Suppressor macrophage treated with lipopolysaccharide for 1 hour (primary cell): ENCODE data around the gene ADNP.
"Not testable (repeated sequence)": the region's sequence is repeated elsewhere in the genome, so short reads cannot be mapped to it uniquely, and the experiment has no call there.

ENCODE experiments used
- DNase-seq, 3 donors: peaks; one replicate each; pipeline ENCODE4 v3.0.0-alpha.2; 2020 to 2022

Gene ADNP

DNA sequence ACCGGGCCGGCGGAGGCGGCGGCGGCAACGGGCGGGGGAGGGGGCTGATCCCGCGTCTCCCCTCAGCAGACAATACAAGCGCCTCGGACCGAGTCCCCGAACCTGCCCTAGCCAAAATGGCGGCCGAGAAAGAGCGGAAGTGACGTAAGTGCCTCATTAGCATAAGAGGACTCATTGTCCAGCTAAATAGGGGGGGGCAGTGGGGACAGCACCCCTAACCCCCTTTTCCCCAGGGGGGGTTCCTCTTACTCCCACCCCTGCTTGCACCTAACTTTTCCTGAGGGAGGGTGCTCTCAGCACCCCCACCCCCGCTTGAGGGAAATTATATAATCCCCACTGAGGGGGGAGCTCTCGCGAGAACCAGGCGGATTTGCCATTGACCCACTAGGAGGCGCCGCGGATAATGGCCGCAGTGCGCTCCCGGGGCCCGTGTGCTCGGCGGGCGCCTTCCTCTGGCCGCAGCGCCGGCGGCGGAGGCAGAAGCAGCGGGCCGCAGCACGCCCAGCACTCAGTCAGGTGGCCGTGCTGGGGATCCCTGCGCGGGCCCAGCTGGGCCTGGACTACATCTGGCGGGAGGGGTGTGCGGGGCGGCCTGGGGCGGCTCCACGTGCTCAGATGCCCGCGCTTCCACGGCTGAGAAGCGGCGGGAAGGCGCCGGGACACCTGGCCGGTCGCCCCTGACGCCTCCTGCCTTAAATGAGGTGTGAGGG lies at the start of gene ADNP:
ADNP (minus strand) TSS at position 132 of the 710 bp plus-strand sequence. CDS start 27,441 bp downstream, outside the sequence.
- DNase-seq = peak; percentile 93 to 97 (median 96)

DNA sequence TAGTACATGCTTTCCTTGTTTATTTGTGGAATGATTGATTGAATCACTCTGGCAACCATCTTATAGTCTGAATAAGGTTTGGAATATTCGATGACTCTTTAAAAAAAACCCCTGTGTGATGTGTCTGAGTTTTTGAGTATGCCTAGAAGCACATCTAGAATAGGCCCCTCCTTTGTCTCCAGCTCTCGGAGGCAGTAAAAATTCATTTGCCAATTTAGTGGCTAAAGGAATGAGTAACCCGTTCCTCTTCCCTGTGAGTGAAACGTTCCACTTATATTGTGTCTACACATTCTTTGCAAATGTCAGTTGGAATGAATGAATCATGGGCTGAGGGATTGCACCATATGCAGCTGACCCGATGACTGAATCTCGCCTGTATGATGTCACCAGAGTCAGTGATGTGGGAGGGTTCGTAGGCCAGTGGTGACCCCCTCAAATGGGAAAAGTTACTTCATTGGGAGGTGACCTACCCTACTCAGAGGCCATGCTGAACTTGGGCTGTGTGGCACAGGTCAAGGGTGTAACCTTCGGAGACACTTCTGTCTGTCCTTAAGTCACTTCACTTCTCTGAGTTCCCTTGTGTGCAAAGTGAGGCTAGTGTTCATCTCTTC lies 48.9 kb upstream of the ADNP start:
- DNase-seq = peak; percentile 91 to 98 (median 96)

DNA sequence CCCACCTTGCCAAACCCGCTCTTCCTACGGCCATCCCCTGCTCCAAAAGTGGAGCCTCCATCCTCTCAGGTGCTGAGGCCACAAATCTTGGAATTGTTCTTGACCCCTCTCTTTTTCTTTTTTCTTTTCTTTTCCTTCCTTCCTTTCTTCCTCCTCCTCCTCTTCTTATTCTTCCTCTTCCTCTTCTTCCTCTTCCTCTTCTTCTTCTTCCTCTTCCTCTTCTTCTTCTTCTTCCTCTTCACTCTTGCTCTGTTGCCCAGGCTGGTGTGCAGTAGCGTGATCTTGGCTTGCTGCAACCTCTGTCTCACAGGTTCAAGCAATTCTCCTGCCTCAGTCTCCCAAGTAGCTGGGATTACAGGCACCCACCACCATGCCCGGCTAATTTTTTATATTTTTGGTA lies 47.3 kb upstream of the ADNP start:
- not testable (repeated sequence) for DNase-seq

DNA sequence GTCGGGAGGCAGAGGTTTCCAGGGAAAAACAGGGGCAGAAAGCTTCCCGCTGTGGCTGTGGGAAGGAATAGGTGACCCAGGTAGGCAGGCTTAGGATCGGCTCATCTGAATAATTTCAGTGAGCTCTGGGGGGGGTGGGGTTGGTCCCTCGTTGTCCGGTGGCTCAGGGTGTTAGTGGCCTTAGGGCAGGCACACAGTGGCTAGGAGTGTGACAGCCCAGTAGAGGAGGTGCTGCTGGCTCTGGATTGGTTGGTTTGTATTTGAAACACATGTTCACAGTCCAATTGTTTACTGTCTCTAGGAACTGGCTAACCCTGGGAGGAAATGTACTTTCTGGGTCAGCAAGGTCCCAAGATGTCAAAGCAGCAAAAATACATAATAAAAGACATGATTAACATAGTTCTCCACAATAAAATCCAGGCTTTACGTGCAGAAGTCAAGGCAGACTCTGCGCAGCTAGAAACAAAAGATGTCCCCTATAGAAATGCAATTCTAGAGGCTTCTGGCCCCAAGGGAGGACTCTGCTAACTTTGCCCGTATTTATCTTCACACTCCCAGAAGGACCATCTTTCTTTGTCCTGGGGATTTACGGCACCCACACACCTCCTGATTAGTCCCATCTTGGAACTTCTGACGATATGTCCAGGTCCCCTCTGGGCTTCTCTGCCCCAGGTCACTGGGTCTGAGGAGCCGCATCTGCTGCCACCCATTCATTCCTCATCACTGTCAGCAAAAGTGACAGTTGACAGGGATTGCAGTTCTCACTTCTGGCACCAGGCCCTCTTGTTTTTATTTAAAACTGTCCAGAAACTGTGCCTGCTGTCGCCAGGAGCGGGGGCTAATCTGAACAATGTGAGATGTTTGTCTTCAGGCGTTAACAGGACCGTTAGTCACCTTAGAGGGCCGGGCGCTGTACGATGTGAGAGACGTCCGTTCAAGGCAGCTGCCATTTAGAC lies 46.1 kb upstream of the ADNP start:
- no peak for DNase-seq

DNA sequence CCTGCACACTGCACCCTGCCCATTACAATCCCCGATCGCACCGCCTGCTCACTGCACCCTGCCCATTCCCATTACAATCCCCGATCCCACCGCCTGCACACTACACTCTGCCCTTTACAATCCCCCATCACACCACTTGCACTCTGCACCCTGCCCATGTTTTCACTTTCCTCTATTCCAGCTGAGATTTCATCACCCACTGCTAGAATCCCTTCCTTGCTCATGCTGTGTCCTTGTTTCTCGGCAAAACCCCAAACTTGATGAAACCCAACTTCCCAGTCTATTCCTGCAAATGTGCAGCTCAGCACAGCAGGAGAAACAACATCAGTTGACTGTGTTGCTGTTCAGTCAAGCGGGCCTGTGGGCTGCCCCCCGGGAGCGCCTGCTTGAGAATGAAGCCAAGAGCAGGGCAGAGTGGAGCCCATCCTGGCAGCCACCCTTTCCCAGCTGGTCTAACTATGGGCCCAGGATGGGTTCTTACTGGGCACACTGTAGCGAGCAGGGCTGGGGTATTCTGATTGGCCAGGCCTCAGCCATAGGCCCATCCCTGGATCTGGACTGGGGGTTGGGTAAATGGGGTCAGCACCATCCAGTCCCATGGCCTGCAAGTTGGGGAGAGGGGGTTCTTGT lies 44.6 kb upstream of the ADNP start:
- DNase-seq = no peak

DNA sequence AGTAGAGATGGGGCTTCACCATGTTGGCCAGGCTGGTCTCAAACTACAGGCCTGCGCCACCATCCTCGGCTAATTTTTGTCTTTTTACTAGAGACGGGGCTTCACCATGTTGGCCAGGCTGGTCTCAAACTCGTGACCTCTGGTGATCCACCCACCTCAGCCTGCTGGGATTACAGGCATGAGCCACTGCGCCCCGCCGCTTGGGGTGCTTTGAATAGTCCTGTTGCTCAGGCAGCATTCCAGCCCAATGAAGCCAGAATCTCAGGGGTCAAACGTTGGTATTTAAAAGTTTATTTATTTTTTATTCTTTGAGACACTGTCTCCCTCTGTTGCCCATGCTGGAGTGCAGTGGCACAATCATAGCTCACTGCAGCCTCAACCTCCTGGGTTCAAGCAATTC lies 38.7 kb upstream of the ADNP start:
- no peak for DNase-seq

DNA sequence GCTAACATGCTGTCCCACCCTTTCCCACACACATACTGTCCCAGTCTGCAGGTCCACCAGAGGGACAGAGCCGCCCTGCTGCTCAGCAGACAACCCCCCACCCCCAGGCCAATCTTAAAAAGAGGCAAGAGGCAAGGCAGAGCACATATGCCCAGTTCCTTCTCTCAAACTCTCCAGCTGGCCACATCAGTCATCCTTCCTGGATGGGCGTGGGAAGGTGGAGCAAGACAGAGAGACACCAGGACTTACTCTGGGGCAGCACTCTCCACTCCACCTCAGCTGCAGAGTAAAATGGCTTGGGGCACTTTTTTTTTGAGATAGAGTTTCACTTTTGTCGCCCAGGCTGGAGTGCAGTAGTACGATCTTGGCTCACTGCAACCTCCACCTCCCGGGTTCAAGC lies 38.2 kb upstream of the ADNP start:
- no peak for DNase-seq

DNA sequence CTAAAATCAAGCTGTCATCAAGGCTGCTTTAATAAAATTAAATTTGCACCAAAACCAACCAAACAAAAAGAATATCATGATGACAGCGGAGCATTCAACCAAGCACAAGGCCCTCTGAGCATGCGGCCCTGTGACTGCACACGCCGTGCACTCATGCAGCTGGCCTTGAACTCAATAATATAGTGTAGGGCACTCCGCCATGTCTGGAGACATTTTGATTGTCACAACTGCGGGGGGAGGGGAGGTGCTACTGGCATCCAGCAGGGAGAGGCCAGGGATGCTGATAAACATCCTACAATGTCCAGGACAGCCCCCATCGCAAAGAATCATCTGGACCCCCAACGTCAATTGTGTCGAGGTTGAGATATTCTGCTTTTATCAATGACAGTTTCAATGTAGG lies 37.1 kb upstream of the ADNP start:
- DNase-seq = peak in 1 of 3 donors; percentile 10

DNA sequence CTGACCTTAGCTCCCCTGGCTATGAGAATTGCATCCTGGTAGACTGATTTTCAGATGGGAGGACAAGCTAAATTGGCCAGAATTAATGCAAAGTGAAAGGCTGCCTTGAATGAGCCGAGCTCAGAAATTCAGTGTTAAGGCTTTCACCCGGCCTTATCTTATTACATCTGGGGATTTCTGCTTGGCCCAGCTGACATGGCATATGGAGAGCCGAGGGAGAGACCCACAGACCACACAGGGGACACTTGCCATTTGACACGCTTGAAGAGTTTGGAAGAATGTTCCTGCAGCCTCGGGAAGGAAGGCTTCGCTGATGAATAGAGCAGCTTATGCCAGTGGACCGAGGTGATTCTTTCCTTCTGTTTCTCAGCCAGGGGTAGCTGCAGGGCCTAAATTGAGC lies 36.3 kb upstream of the ADNP start:
- DNase-seq = peak in 1 of 3 donors; percentile 16

DNA sequence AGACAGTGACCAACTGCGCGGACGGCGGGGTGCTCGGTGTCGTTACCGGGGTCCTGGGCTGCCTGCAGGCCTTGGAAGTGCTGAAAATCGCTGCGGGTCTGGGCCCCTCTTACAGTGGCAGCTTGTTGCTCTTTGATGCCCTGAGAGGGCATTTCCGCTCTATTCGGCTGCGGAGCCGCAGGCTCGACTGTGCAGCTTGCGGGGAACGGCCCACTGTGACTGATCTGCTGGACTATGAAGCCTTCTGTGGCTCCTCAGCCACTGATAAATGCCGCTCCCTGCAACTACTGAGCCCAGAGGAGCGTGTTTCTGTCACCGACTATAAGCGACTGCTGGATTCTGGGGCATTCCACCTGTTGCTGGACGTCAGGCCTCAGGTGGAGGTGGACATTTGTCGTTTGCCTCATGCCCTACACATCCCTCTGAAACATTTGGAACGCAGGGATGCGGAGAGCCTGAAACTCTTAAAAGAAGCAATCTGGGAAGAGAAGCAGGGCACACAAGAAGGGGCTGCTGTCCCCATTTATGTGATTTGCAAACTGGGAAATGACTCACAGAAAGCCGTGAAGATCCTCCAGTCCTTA lies 28.4 kb upstream of the ADNP start:
- no peak for DNase-seq

DNA sequence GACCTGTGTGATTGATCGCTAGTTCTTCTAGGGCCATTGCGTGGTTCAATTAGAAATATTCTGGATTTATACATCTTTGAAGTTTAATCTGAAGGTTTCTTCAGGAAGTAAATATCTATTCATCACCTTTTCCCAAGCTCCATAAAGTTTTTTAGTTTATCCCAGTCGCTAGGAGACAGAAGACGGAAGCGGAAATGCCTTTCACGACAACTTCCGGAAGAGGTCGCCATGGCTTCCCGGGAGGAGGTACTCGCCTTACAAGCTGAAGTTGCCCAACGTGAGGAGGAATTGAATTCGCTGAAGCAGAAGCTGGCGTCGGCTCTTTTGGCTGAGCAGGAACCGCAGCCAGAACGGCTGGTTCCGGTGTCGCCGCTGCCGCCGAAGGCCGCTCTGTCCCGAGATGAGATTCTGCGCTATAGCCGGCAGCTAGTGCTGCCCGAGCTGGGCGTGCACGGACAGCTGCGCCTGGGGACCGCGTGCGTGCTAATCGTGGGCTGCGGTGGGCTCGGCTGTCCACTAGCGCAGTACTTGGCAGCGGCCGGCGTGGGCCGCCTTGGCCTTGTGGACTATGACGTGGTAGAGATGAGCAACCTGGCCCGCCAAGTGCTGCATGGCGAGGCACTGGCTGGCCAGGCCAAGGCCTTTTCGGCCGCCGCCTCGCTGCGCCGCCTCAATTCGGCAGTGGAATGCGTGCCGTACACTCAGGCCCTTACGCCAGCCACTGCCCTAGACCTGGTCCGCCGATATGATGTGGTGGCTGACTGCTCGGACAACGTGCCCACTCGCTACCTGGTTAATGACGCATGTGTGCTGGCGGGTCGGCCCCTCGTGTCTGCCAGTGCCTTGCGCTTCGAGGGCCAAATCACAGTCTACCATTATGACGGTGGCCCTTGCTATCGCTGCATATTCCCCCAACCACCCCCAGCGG lies 27.6 kb upstream of the ADNP start, which contains the start of gene MOCS3:
MOCS3 (plus strand) TSS at position 204 of the 928 bp plus-strand sequence; CDS start at position 229, 25 bp downstream.
- peak; percentile 94 to 98 (median 97) for DNase-seq

DNA sequence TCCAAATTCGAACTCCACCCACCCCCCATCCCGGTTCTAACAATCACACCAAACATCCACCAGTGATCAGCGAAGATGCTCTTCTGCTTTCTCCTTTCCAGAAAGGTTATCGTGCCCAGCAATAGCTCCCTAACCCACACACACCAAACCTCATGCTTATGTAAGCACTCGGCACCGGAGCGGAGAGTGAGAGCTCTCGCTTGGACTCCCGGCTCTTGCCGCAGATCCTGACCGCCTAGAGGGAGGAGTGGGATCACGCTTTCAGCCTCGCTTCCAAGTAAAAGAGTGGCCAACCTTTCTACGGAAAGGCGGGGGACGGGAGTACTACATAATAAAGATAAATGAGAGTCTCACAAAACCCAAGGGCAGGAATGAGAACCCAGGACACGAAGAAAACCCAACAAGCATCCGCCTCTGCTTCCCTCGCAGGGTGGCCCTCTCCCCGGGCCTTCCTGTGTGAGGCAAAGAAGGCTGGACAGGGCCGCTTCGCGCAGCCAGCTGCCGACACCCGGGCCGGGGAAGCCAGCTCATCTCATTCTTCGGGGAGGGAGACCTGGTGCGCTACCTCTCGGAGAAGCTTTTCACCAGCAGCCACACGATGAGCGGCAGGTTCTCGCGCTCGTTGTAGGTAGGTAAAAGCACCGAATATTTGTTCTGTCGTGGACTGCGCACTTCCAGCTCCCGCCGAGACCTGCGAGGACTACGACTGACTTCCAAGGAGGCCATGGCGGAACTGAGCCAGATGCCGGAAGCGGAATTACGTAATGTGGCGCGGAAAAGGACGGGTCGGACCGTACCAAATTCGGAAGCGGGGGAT lies 26.8 kb upstream of the ADNP start, which contains the start of gene DPM1:
DPM1 (minus strand) TSS at position 735 of the 817 bp plus-strand sequence; CDS start at position 726, 9 bp downstream.
- DNase-seq = peak; percentile 94 to 97 (median 95)

DNA sequence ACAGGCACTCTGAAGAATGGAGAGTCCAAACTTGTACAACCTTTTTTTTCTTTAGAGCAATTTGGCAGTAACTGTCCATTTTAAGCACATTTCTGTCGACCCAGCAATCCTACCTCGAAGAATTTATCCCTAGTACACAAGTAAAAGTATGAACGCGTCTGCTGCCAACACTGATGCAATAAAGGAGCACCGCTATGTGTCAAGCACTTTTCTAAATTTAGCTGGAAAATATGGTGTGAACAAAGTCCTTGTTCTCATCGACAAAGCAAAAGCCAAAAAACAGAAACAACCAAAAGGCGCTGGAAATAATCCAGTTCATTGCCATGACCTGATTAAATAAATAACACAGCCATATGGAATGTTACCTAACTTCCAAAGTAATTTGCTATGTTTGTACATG lies 26.0 kb upstream of the ADNP start:
- DNase-seq = peak in 2 of 3 donors; percentile 9 to 16

DNA sequence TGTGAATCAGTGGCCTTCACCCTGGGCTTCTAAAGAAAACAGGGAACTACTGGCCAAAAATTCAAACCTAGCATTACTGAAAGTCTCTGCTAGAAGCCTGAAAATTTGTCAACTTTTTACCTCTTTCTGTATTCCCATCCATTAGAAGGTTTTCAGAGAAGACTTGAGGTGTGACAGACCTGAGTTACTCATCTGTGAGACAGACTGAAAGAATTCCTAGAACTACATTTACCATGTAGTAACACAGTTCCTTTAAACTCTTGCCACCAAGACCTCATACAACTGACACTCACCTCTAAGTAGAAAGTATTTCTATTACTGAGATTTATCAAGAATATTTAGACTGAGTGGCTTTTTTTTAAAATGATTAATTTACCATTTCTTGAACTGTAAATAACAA lies 22.6 kb upstream of the ADNP start:
- DNase-seq = no peak

DNA sequence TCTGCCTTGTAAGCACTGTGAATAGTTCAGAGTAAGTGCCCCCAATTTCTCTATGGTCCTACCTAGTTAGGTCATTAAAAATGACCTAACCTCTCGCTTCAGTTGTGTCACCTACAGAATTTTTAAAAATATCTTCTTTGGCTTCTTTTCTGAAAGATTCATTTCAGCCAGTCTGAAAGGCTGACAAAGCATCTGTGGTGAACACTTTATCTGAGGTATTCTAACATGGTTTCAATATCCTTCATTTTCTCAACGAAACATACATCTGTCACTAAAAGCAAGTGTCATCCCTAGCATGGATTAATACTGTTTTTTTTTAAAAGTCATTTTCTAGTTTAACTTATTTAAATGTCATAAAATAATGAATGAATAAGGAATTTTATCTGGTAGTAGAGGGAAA lies 22.0 kb upstream of the ADNP start:
- no peak for DNase-seq

DNA sequence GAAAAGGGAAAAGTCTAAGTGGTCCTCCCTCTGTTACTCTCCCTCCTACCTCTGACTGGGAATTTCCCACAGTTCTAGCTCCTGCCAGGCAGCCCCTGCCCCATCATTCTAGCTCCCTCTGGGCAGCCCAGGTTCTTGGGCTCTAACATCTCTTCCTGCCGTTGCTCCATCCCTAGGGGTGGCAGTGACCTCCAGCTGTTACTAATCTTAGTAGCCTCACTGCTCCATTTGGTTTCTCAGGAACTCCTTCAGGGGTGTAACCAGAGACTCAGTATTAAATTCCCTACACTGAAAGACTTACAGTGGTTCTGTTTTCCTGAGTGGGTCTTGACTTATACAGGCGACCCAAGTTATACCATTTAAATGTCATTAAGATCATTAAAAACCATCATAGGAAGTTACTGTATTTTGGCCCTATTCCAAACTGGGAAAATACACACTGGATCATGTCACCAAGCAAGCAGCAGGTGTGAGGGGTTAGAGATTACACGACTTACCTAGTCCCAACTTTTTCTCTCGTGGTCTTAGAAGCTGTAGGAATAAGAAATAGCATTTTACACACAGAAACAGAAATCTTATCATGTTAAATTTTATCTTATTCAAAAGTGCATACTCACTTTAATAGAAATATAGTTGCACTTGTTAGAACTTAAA lies 17.0 kb upstream of the ADNP start:
- no peak for DNase-seq

DNA sequence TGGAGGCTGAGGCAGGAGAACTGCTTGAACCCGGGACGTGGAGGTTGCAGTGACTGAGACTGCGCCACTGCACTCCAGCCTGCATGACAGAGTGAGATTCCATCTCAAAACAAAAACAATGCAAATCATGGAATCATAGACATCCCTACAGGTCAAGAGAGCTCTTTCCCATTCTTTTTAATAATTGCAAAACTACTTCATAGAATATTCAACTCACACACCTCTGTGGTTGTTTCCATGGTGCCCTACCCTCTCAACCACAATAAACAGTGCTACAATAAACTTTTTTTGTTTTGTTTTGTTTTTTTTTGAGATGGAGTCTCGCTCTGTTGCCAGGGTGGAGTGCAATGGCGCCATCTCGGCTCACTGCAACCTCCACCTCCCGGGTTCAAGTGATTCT lies 11.8 kb upstream of the ADNP start:
- DNase-seq = no peak

DNA sequence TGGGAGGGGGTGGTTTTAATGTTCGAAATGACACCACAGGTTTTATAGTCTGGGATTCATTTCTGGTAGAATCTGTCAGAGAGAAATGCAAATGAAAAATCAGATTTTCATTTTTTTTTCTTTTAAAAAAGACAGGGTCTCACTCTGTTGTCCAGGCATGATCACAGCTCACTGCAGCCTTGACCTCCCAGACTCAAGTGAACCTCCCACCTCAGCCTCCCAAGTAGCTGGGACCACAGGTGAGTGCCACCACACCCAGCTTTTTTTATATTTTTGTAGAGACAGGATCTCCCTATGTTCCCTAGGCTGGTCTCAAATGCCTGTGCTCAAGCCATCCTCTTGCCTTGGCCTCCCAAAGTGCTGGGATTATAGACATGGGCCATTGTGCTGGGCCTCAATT lies 2.4 kb upstream of the ADNP start:
- DNase-seq = no peak

DNA sequence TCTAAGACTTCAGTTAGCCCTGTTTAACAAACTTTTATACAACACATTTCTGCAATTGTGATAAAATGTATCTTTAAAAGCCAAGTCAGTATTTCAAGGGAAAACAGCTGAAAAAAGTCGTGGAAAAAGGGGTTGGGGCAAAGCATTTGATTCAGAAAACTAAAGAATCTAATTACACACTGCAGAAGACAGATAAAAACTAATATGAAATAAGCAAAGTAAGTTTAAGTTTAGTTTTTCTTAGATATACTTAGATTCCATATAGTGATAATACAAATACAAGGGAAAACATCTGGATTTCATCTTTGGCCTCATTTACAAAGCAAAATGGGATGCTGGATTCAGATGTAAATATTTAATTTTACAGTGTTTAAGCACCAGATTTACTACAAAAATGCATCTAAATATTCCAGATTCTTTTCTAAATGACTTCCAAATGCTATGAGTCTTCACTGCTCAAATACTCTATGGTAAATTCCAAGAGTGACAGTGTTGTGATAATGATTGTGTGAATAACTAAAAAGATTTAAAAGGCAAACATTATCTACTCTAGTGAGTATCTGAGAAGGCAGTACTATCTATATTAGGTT lies 1.5 kb upstream of the ADNP start:
- DNase-seq = no peak
